Stimulated activated CD4-positive, alpha-beta T cell treated with anti-CD3 and anti-CD28 coated beads, Interleukin-1b, Interleukin-23, amount 100 ng/mL, for 48 hours (primary cell): ENCODE measurements around the gene SLC22A13.
"Not testable (repeated sequence)": the region's sequence is repeated elsewhere in the genome, so short reads cannot be mapped to it uniquely, and the experiment has no call there.

Experiments
- DNase-seq: peaks from one replicate; pipeline ENCODE4 v3.0.0-alpha.2; 2020

The SLC22A13 gene

DNA sequence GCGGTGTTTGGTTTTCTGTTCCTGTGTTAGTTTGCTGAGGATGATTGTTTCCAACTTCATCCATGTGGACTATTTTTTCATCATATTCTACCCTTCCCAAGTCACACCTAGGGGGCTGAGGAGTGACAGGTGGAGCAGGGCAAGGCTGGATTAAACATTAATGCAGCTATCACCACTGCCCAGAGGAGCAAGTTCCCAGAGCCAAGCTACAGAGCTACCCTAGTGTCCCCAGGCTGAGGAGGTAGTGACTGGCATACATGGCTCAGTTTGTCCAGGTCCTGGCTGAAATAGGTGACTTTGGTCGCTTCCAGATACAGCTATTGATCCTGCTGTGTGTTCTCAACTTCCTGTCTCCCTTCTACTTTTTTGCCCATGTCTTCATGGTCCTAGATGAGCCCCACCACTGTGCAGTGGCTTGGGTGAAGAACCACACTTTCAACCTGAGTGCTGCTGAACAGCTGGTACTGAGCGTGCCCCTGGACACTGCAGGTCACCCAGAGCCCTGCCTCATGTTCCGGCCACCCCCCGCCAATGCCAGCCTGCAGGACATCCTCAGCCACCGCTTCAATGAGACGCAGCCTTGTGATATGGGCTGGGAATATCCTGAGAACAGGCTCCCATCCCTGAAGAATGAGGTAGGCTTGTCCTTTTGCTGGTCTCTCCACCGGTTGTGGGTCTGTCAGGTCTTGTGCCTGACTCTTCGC, at the start of gene SLC22A13:
Gene SLC22A13, plus strand, starts transcription at position 209 of the 704 bp plus-strand sequence. Its CDS starts 49 bp downstream, at position 258.
- DNase-seq = no peak

- DNase-seq = no peak
Observed at GRCh38 chr3:38219609-38220197, 45.9 kb upstream of the SLC22A13 start.

DNA sequence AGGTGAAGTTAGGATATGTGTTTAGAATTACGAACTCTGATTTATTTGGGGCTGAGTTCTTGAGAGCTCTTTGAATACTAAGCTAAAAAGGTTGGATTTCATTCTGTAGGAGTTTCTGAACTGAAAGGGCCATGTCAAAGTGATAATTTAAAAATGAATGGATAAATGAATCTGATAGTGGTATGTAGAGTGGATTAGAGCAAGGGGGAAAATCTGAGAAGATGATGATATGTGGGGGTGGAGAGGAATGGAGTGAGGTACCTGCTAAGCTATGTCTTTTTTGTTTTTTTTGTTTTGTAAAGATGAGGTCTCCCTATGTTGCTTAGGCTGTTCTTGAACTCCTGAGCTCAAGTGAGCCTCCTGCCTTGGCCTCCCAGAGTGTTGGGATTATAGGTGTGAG, 44.6 kb upstream of the SLC22A13 start:
- no peak for DNase-seq

- no peak for DNase-seq
Observed at GRCh38 chr3:38222032-38222634, 43.5 kb upstream of the SLC22A13 start.

DNA sequence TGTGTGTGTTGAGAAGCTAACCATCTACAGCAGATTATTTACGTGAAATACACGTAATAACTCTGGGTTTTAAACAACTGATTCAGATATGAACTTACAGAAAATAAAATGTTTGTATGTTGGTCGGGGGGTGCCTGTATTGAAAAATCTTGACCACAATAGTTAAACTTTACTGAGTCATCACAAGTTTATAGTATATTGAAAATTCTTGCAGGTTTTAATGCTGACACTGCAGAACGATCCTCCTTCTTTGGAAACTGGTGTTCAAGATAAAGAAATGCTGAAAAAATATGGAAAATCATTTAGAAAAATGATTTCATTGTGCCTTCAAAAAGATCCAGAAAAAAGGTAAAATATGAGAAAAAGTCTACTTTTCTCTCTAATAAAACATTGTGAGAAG, 41.3 kb upstream of the SLC22A13 start:
- DNase-seq = no peak

DNA sequence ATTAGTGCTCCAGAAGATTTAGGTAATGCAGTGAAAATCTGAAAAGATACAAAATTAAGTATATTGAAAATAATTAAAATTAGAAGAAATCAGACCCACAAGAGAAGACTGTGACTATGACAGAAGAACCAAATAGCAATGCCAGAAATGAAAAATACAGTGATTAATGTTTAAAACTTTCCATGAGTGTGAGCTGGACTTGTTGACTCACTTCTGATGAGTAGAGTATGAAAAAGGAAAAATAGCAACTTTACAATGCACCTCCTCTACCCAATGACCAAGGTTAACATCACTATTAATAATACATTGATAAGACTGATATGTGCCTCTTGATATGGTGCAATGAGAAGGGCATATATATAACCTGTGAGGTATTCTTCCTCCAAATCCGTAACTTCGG, 39.3 kb upstream of the SLC22A13 start:
- DNase-seq = no peak

DNA sequence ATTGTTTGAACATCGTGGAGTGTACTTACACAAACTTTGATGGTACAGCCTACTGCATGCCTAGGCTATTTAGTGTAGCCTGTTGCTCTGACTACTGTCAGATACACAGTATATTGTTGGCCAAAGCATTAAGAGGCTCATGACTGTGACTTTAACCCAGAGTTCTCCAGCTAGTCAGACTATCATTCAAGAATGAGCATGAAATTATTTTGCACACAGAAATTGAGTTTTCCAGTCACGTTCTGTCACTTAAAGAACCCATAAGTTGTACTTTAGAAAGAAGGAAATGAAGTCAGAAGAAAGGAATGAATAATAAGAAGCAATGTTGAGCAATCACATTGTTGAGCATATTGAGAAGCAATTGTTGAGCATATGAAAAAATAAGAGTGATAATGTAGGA, 37.6 kb upstream of the SLC22A13 start:
- DNase-seq = no peak

DNA sequence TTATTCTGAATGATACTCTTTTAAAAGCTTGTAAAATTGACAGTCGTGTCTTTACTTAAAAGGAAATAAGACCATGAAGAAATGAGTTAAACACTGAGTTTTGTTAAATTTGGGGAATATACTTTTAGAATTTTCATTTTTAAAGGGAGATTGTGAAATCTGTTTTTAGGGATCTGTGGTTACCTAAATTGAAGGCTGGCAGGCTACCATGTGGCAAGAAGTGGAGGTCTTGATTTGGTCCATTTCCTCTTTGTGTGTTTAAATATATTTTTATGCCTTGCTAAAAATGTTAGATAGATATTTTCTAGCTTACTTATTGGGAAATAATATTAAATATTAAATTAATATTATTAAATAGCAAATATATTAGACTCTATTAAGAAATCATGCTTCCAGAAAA, 36.6 kb upstream of the SLC22A13 start:
- DNase-seq = no peak

- no peak for DNase-seq
Observed at GRCh38 chr3:38232701-38233100, 32.9 kb upstream of the SLC22A13 start.

DNA sequence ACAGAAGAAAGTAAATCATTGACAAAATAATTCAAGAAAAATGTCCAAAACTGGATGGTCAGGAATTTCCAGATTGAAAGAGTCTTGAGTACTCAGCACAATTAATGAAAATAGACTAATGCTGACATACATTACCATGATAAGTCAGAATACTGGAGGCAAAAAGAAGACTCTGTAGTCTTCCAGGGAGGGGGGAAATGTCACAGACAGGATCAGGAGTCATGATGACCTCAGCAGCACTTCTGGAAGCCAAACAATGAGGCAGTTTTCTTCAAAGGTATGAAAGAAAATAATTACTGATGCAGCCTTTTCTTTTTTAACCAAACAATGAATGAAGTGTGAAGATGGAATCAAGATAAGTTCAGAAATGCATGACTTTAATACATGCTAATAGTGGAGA, 30.1 kb upstream of the SLC22A13 start:
- no peak for DNase-seq

- no peak for DNase-seq
Observed at GRCh38 chr3:38238416-38239008, 27.1 kb upstream of the SLC22A13 start.

- DNase-seq = not testable (repeated sequence)
Observed at GRCh38 chr3:38242812-38243211, 22.8 kb upstream of the SLC22A13 start.

DNA sequence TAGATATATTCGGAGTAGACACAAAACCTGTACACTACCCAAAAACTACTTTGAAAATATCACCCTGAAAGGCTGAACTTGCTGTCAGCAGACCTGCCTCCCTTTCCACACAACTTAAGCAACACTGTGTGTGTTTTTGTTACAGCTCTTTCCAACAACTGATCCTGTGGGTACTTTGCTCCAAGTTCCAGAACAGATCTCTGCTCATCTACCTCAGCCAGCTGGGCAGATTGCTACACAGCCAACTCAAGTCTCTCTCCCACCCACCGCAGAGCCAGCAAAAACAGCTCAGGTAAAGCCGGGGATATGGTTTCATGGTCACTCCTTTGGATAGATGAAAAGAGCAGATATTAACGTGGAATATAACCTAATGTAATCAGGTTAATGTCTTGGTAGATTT, 19.7 kb upstream of the SLC22A13 start:
- DNase-seq = no peak

GRCh38 chr3:38247366-38248035, 18.1 kb upstream of the SLC22A13 start:
- DNase-seq = no peak

DNA sequence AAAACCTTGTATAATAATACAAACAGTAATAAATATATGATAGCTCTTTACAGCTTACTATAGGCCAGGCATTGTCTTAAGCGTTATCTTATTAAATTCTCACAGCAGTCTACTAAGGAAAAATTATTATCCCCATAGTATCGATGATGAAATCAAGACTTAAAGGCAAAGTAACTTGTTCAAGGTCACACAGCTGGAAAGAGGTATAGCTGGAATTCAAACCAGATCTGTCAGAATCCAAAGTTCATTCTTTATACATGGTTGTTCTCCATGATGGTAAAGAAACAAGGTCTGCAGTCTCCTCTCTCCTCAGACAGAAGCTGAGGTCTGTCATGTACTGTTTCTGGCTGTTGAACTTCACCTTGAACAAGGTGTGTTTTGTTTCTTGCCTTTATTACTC, 15.4 kb upstream of the SLC22A13 start:
- no peak for DNase-seq

DNA sequence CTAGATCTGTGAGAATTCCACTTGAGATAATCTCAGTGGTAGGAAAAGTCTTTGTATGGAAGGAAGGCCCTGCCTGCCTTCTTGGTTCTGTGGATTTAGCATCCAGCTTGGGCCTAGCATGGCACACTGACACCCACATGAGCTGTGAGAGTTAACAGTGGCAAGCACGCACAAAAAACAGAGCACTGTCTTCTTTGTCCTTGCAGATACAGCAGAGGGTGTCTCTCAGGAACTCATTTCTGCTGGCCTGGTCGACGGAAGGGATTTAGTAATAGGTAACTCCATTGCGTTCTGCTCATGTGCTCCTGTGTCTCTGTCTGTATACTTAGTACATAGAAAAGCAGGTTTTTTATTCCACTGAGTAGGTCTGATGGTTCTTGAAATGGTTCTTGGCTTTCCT, 14.4 kb upstream of the SLC22A13 start:
- DNase-seq = no peak

- no peak for DNase-seq
Observed at GRCh38 chr3:38253704-38254103, 11.9 kb upstream of the SLC22A13 start.

DNA sequence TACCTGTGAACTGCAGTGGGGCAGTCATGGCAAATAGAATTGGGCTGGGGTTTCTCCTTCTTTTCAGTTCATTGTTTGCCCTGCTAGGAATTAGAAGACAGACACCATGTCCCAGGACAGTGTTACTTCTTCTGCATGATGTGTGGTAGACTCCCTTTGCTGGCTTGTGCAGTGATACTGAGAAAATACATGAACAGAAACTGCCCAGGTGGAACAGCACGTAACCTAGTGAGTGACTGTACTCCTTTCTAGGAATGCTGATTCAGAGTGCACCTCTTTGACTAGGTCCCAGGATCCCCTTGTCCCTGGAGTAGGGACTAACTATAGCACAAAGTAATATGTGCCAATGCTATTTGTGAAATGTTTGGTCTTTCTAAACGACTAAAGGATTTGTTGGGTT, 10.7 kb upstream of the SLC22A13 start:
- DNase-seq = peak; percentile 6

- DNase-seq = no peak
Observed at GRCh38 chr3:38255627-38256026, 10.0 kb upstream of the SLC22A13 start.

DNA sequence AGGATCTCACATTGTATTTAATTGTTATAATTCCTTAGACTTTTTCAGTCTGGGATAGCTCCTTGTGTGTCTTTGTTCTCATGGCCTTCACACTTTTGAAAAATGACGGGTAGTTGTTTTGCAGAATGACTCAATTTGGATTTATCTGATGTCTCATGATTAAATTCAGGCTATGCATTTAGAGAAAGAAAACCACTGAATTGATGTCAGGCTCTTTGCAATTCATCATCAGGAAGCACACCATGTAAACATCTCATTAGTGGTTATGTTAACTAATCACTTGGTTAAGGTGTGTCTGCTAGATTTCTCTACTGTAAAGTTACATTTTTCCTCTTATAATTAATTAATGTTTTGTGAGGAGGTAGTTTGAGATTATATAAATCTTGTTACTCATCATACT, 8.0 kb upstream of the SLC22A13 start:
- DNase-seq = no peak

DNA sequence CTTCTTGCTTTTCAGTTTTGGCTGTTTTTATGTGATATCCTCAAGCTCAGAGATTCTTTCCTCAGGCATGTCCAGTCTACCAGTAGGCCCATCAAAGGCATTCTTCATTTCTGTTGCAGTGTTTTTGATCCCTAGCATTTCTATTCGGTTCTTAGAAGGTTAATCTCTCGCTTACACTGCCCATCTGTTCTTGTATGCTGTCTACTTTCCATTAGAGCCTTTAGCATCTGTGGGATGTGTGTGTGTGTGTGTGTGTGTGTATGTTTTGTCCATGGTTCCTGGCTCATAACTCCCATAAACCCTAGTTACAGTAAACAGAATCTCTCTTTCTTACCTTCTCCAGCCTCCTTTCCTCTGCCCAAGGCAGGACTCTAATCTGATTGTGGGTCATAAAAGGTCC, 5.1 kb upstream of the SLC22A13 start:
- DNase-seq = no peak

DNA sequence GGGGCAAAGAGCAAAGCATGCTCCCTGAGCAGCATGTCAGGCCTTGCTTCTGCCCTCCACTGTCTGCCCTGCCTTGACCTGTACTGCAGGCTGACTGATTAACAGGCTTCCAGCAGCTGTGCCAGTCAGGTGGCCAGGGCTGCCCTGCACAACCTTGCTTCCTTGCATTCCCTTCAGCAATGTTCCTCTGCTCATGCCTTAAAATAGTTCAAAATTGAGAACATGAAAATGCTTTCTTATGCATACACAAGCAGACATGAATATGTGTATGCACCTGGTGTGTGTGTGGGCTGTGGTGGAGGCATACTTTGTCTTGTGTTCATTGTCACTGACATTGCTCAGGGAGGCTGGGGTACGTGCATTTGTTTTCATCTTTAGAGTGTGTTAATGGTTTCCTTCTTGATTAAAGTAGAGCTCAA, 1.2 kb upstream of the SLC22A13 start:
- no peak for DNase-seq

DNA sequence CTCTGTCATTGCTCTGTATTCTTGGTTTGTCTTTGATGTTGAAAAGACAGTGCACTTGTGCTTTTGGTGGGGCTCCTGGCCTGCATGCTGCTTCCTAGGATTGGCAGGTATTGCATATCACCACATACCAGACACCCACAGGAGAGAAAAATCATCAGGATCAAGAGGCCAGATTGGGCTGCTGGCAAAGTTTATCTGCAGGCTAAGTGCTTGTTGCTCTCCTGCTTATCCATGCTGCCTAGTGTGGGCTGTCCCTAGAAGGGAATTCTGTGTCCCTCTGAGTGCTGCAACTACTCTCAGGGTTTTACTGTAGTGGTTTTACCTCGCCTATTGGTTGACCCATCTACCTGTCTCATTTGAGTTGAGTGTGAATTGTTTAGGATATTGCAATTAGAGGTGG, 833 bp upstream of the SLC22A13 start:
- DNase-seq = no peak

- DNase-seq = no peak
Observed at GRCh38 chr3:38266810-38267209, 1.2 kb downstream of the SLC22A13 start.
